SK-N-SH treated with all-trans-retinoic acid at 6 μM for 48 hours (cell line): ENCODE results near the gene CPNE4.

Source experiments
- ATAC-seq: fragments of 200-7000 bp; cut with Tn5 transposase; 3 replicates; pipeline ENCODE4 v1.9.1; 2020; ENCODE audit warnings: mild to moderate bottlenecking, moderate library complexity
- ARNTL ChIP-seq: fragments of 450-650 bp; formaldehyde crosslinking; IDR thresholded peaks from 2 replicates; pipeline ENCODE4 v1.5.0; 2020; ENCODE audit warnings: low read depth, mild to moderate bottlenecking, moderate library complexity, borderline replicate concordance
- CSDC2 ChIP-seq: fragments of 250-450 bp; sonication (Bioruptor Pico); IDR thresholded peaks from 2 replicates; pipeline ENCODE4 v1.5.0; 2020; ENCODE audit warnings: mild to moderate bottlenecking, moderate library complexity
- ESRRG ChIP-seq: fragments of 250-450 bp; sonication (Bioruptor Pico); IDR thresholded peaks from 2 replicates; pipeline ENCODE4 v1.6.1; 2021; ENCODE audit warnings: mild to moderate bottlenecking
- GLIS3 ChIP-seq: fragments of 250-450 bp; sonication (Bioruptor Pico); IDR thresholded peaks from 2 replicates; pipeline ENCODE4 v1.5.0; 2020; ENCODE audit warnings: mild to moderate bottlenecking, moderate library complexity
- ISL1 ChIP-seq: fragments of 250-450 bp; sonication (Bioruptor Pico); IDR thresholded peaks from 2 replicates; pipeline ENCODE4 v2.1.2; 2022; ENCODE audit warnings: mild to moderate bottlenecking, moderate library complexity
- OSR1 ChIP-seq: fragments of 250-450 bp; sonication (Bioruptor Pico); IDR thresholded peaks from 2 replicates; pipeline ENCODE4 v1.8.0; 2022; ENCODE audit warnings: moderate library complexity, mild to moderate bottlenecking, inconsistent platforms
- PPARA ChIP-seq: fragments of 250-450 bp; sonication (Bioruptor Pico); IDR thresholded peaks from 2 replicates; pipeline ENCODE4 v1.5.0; 2020; ENCODE audit warnings: mild to moderate bottlenecking, borderline replicate concordance
- RARB ChIP-seq: fragments of 250-450 bp; sonication (Bioruptor Pico); IDR thresholded peaks from 2 replicates; pipeline ENCODE4 v1.8.0; 2021; ENCODE audit warnings: mild to moderate bottlenecking, moderate library complexity
- SNAI2 ChIP-seq: fragments of 250-450 bp; sonication (Bioruptor Pico); IDR thresholded peaks from 2 replicates; pipeline ENCODE4 v1.5.0; 2020; ENCODE audit warnings: mild to moderate bottlenecking, moderate library complexity
- TCF4 ChIP-seq: fragments of 250-450 bp; sonication (Bioruptor Pico); IDR thresholded peaks from 2 replicates; pipeline ENCODE4 v1.8.0; 2021; ENCODE audit warnings: mild to moderate bottlenecking, moderate library complexity, borderline replicate concordance
- TOX ChIP-seq: fragments of 250-450 bp; sonication (Bioruptor Pico); IDR thresholded peaks from 2 replicates; pipeline ENCODE4 v1.8.0; 2021; ENCODE audit warnings: mild to moderate bottlenecking, moderate library complexity, borderline replicate concordance
- ZC3H10 ChIP-seq: fragments of 250-450 bp; sonication (Bioruptor Pico); IDR thresholded peaks from 2 replicates; pipeline ENCODE4 v1.5.1; 2021; ENCODE audit warnings: mild to moderate bottlenecking, moderate library complexity
- ZFP3 ChIP-seq: fragments of 250-450 bp; sonication (Bioruptor Pico); IDR thresholded peaks from 2 replicates; pipeline ENCODE4 v1.5.0; 2020; ENCODE audit warnings: mild to moderate bottlenecking, moderate library complexity
- ZFP30 ChIP-seq: fragments of 450-650 bp; formaldehyde crosslinking; IDR thresholded peaks from 2 replicates; pipeline ENCODE4 v1.5.0; 2022; ENCODE audit warnings: mild to moderate bottlenecking, moderate library complexity
- ZNF70 ChIP-seq: fragments of 450-650 bp; formaldehyde crosslinking; IDR thresholded peaks from 2 replicates; pipeline ENCODE4 v1.5.0; 2020; ENCODE audit warnings: mild to moderate bottlenecking, moderate library complexity
- ZNF8 ChIP-seq: fragments of 450-650 bp; formaldehyde crosslinking; IDR thresholded peaks from 2 replicates; pipeline ENCODE4 v1.5.0; 2020; ENCODE audit warnings: mild to moderate bottlenecking, moderate library complexity
- TF ChIP-seq, protein P1 (sequence below): fragments of 250-450 bp; sonication (Bioruptor Pico); IDR thresholded peaks from 2 replicates; pipeline ENCODE4 v1.5.0; 2020; ENCODE audit warnings: mild to moderate bottlenecking, moderate library complexity
- TF ChIP-seq, protein P2 (sequence below): fragments of 250-450 bp; sonication (Bioruptor Pico); IDR thresholded peaks from 2 replicates; pipeline ENCODE4 v1.5.1; 2021; ENCODE audit warnings: mild to moderate bottlenecking, moderate library complexity
- TF ChIP-seq, protein P3 (sequence below): fragments of 250-450 bp; sonication (Bioruptor Pico); IDR thresholded peaks from 2 replicates; pipeline ENCODE4 v1.5.1; 2020; ENCODE audit warnings: low read depth, mild to moderate bottlenecking, moderate library complexity
- TF ChIP-seq, protein P4 (sequence below): fragments of 250-450 bp; sonication (Bioruptor Pico); IDR thresholded peaks from 2 replicates; pipeline ENCODE4 v1.8.0; 2020; ENCODE audit warnings: mild to moderate bottlenecking, moderate library complexity, borderline replicate concordance

Gene CPNE4

DNA sequence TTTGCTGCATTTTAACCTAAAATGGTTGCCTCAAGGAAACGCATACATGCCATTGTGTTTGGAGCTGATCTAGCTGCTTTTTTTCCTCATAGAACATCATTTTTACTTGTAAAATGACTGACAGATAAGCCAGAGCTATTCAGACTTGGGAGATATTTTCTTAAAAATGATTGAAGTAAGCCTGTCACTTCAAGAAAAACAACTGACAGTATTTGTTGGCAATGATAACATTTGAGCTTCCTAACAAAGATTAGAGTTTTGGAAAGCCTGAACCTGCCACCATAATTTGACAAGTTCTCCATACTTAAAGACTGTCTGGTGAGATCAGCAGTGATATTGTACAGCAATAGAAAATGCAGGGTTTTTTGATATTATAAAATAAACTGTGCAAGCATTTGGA is 504.4 kb downstream of the CPNE4 start (continued):
- TF ChIP-seq, protein P1, sequence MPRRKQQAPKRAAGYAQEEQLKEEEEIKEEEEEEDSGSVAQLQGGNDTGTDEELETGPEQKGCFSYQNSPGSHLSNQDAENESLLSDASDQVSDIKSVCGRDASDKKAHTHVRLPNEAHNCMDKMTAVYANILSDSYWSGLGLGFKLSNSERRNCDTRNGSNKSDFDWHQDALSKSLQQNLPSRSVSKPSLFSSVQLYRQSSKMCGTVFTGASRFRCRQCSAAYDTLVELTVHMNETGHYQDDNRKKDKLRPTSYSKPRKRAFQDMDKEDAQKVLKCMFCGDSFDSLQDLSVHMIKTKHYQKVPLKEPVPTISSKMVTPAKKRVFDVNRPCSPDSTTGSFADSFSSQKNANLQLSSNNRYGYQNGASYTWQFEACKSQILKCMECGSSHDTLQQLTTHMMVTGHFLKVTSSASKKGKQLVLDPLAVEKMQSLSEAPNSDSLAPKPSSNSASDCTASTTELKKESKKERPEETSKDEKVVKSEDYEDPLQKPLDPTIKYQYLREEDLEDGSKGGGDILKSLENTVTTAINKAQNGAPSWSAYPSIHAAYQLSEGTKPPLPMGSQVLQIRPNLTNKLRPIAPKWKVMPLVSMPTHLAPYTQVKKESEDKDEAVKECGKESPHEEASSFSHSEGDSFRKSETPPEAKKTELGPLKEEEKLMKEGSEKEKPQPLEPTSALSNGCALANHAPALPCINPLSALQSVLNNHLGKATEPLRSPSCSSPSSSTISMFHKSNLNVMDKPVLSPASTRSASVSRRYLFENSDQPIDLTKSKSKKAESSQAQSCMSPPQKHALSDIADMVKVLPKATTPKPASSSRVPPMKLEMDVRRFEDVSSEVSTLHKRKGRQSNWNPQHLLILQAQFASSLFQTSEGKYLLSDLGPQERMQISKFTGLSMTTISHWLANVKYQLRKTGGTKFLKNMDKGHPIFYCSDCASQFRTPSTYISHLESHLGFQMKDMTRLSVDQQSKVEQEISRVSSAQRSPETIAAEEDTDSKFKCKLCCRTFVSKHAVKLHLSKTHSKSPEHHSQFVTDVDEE (CRISPR knock-in tag): no peak
- TF ChIP-seq OSR1 (CRISPR knock-in tag) (no peak), TOX (CRISPR knock-in tag) (no peak), ISL1 (CRISPR knock-in tag) (no peak), ZFP3 (CRISPR knock-in tag) (no peak), ZFP30 (CRISPR knock-in tag) (no peak)
- TF ChIP-seq, protein P2, sequence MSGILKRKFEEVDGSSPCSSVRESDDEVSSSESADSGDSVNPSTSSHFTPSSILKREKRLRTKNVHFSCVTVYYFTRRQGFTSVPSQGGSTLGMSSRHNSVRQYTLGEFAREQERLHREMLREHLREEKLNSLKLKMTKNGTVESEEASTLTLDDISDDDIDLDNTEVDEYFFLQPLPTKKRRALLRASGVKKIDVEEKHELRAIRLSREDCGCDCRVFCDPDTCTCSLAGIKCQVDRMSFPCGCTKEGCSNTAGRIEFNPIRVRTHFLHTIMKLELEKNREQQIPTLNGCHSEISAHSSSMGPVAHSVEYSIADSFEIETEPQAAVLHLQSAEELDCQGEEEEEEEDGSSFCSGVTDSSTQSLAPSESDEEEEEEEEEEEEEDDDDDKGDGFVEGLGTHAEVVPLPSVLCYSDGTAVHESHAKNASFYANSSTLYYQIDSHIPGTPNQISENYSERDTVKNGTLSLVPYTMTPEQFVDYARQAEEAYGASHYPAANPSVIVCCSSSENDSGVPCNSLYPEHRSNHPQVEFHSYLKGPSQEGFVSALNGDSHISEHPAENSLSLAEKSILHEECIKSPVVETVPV (CRISPR knock-in tag): no peak

DNA sequence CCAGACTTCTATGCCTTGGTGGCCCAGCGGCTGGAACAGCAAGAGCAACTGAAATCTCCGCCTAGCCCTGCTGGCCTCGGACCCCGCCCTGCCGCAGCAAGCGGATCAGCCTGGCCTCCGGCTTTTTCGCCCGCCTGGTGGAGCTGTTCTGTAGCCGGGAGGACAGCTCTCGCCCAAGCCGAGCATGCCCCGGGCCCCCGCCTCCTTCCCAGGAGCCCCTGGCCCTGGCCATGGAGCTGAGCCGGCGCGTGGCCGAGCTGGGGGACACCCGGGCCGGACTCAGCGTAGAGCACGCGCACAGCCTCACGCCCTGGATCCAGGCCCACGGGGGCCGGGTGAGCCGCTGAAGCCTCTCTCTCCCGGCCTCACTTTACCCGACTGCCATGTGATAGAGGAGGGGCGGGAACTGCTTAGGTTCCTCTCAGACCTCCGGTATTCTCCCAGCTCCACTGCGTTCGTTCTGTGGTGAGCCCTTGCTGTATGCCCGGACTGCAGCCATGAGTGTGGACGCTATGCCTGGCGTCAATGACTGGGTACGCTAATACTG is 507.9 kb downstream of the CPNE4 start:
- ATAC-seq: no peak
- TF ChIP-seq RARB (CRISPR knock-in tag) (no peak), ZNF70 (CRISPR knock-in tag) (no peak), SNAI2 (CRISPR knock-in tag) (no peak), ZC3H10 (no peak), PPARA (CRISPR knock-in tag) (no peak), CSDC2 (CRISPR knock-in tag) (no peak), ESRRG (CRISPR knock-in tag) (no peak), ZNF8 (CRISPR knock-in tag) (no peak), ARNTL (CRISPR knock-in tag) (no peak), ZFP3 (CRISPR knock-in tag) (no peak)
- TF ChIP-seq, protein P3, sequence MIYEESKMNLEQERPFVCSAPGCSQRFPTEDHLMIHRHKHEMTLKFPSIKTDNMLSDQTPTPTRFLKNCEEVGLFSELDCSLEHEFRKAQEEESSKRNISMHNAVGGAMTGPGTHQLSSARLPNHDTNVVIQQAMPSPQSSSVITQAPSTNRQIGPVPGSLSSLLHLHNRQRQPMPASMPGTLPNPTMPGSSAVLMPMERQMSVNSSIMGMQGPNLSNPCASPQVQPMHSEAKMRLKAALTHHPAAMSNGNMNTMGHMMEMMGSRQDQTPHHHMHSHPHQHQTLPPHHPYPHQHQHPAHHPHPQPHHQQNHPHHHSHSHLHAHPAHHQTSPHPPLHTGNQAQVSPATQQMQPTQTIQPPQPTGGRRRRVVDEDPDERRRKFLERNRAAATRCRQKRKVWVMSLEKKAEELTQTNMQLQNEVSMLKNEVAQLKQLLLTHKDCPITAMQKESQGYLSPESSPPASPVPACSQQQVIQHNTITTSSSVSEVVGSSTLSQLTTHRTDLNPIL (CRISPR knock-in tag): no peak
- TF ChIP-seq, protein P1 (CRISPR knock-in tag): no peak

DNA sequence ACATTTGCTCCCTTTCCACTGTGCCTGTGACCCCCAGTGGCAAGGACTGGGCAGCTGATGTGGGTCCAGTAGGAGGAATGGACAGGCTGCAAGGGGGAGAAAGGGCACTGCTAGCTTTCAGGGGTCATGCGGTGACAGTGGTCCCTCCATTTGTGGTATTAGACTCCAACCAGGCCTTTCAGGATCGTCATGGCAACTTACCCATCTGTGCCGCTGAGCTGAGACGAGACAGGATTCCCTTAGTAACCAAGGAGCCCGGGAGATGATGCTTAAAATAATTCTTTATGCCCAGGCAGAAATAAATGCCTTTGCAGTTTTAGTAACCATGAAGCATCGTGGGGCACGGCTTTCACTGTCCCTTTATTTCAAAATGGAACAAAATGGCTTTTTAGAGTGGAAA is 516.1 kb downstream of the CPNE4 start:
- TF ChIP-seq, protein P4, sequence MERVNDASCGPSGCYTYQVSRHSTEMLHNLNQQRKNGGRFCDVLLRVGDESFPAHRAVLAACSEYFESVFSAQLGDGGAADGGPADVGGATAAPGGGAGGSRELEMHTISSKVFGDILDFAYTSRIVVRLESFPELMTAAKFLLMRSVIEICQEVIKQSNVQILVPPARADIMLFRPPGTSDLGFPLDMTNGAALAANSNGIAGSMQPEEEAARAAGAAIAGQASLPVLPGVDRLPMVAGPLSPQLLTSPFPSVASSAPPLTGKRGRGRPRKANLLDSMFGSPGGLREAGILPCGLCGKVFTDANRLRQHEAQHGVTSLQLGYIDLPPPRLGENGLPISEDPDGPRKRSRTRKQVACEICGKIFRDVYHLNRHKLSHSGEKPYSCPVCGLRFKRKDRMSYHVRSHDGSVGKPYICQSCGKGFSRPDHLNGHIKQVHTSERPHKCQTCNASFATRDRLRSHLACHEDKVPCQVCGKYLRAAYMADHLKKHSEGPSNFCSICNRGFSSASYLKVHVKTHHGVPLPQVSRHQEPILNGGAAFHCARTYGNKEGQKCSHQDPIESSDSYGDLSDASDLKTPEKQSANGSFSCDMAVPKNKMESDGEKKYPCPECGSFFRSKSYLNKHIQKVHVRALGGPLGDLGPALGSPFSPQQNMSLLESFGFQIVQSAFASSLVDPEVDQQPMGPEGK (CRISPR knock-in tag): no peak
- TF ChIP-seq ZFP30 (CRISPR knock-in tag) (no peak), ZC3H10 (no peak), ZNF8 (CRISPR knock-in tag) (no peak), GLIS3 (CRISPR knock-in tag) (no peak), ISL1 (CRISPR knock-in tag) (no peak), ZFP3 (CRISPR knock-in tag) (no peak), TCF4 (no peak), SNAI2 (CRISPR knock-in tag) (no peak), ZNF70 (CRISPR knock-in tag) (no peak)
- TF ChIP-seq, protein P1 (CRISPR knock-in tag): no peak
- TF ChIP-seq, protein P3 (CRISPR knock-in tag): no peak
- no peak for ATAC-seq
